ENCODE results near the gene RLBP1. TPM values are rescaled to one million over a fixed set of nuclear protein-coding genes. Genes with fewer than 3 reads are reported as not detected.
A peak's percentile ranks its signal among the peaks of the same experiment; 100 is the strongest.

Gene RLBP1
- total and polyA plus RNA-seq, 2 experiments from 2014 or later = not detected

- Histone ChIP-seq H3K9me2 (replicated peaks; ENCODE audit: insufficient read depth) (no peaks in the 10 kb centered on the region), H3K36me3 (replicated peaks; ENCODE audit: insufficient read depth, low read depth) (no peaks in the 10 kb centered on the region), H3K79me2 (no peaks in the 10 kb centered on the region), H3K27ac (no peak overlapping the region), H3K4me3 (no peak overlapping the region), H3K4me2 (no peak overlapping the region), H3K4me1 (ENCODE audit: insufficient read depth) (peaks cover 4% of the 10 kb centered on the region), H3K27me3 (no peaks in the 10 kb centered on the region), H2AFZ (no peak overlapping the region), H3K9me3 (ENCODE audit: low read depth) (no peaks in the 10 kb centered on the region), H4K20me1 (ENCODE audit: insufficient read depth, poor library complexity, severe bottlenecking) (no peaks in the 10 kb centered on the region)
- TF ChIP-seq EZH2phosphoT487 (IDR thresholded peaks at IDR 0.05; ENCODE audit: low read depth, severe bottlenecking, unreplicated experiment) = no peak
- no peak for TF ChIP-seq EZH2 (IDR thresholded peaks at IDR 0.05; ENCODE audit: borderline replicate concordance)
- TF ChIP-seq CTCF (IDR thresholded peaks at IDR 0.05; ENCODE audit: poor library complexity) = no peak
- 83% methylated on average over 13 of the region's 13 CpGs for WGBS (ENCODE audit: low lambda C conversion rate, missing lambda C conversion rate)
- no peak for DNase-seq (ENCODE audit: low spot score)
These were observed 45.7 kb downstream of the RLBP1 start for GRCh38 chr15:89175617-89176191.

- no peak overlapping the region for H3K4me3 ChIP-seq
- peaks cover 4% of the 10 kb centered on the region for H3K4me1 ChIP-seq (ENCODE audit: insufficient read depth)
- no peaks in the 10 kb centered on the region for H3K9me3 ChIP-seq (ENCODE audit: low read depth)
- H3K27me3 ChIP-seq = no peaks in the 10 kb centered on the region
- H3K79me2 ChIP-seq = no peaks in the 10 kb centered on the region
- WGBS (ENCODE audit: low lambda C conversion rate, missing lambda C conversion rate) = 81% methylated on average over 5 of the region's 5 CpGs
- TF ChIP-seq EZH2 (IDR thresholded peaks at IDR 0.05; ENCODE audit: borderline replicate concordance) = no peak
- no peak overlapping the region for H2AFZ ChIP-seq
- no peaks in the 10 kb centered on the region for H3K36me3 ChIP-seq (replicated peaks; ENCODE audit: insufficient read depth, low read depth)
- no peaks in the 10 kb centered on the region for H4K20me1 ChIP-seq (ENCODE audit: insufficient read depth, poor library complexity, severe bottlenecking)
- no peaks in the 10 kb centered on the region for H3K9me2 ChIP-seq (replicated peaks; ENCODE audit: insufficient read depth)
- no peak for DNase-seq (ENCODE audit: low spot score)
- H3K4me2 ChIP-seq = no peak overlapping the region
- H3K27ac ChIP-seq = no peak overlapping the region
These were observed 46.9 kb downstream of the RLBP1 start for GRCh38 chr15:89174476-89174875.

- Histone ChIP-seq H3K36me3 (replicated peaks; ENCODE audit: insufficient read depth, low read depth) (no peaks in the 10 kb centered on the region), H3K9me2 (replicated peaks; ENCODE audit: insufficient read depth) (no peaks in the 10 kb centered on the region)
- TF ChIP-seq EZH2 (IDR thresholded peaks at IDR 0.05; ENCODE audit: borderline replicate concordance) (no peak), EZH2phosphoT487 (IDR thresholded peaks at IDR 0.05; ENCODE audit: low read depth, severe bottlenecking, unreplicated experiment) (no peak), CTCF (IDR thresholded peaks at IDR 0.05; ENCODE audit: poor library complexity) (no peak)
These were observed 48.5 kb downstream of the RLBP1 start for GRCh38 chr15:89172921-89173320.

GRCh38 chr15:89171136-89172072 lies 50.0 kb downstream of the RLBP1 start:
- Histone ChIP-seq H4K20me1 (ENCODE audit: insufficient read depth, poor library complexity, severe bottlenecking) (no peaks in the 10 kb centered on the region), H3K27me3 (no peaks in the 10 kb centered on the region), H3K9me3 (ENCODE audit: low read depth) (no peaks in the 10 kb centered on the region), H3K27ac (no peak overlapping the region), H3K4me3 (no peak overlapping the region), H3K36me3 (replicated peaks; ENCODE audit: insufficient read depth, low read depth) (no peaks in the 10 kb centered on the region), H3K9me2 (replicated peaks; ENCODE audit: insufficient read depth) (no peaks in the 10 kb centered on the region), H3K4me1 (ENCODE audit: insufficient read depth) (peaks cover 9% of the 10 kb centered on the region), H3K79me2 (no peaks in the 10 kb centered on the region), H3K4me2 (no peak overlapping the region), H2AFZ (no peak overlapping the region)
- peak; percentile 80 for DNase-seq (ENCODE audit: low spot score)
- TF ChIP-seq EZH2 (IDR thresholded peaks at IDR 0.05; ENCODE audit: borderline replicate concordance) (no peak), CTCF (IDR thresholded peaks at IDR 0.05; ENCODE audit: poor library complexity) (peak; percentile 57), EZH2phosphoT487 (IDR thresholded peaks at IDR 0.05; ENCODE audit: low read depth, severe bottlenecking, unreplicated experiment) (no peak)
- 54% methylated on average over 12 of the region's 12 CpGs for WGBS (ENCODE audit: low lambda C conversion rate, missing lambda C conversion rate)

More at GRCh38 chr15:89172921-89173320, 48.5 kb downstream of the RLBP1 start:
- peaks cover 5% of the 10 kb centered on the region for H3K4me1 ChIP-seq (ENCODE audit: insufficient read depth)
- 94% methylated on average over 2 of the region's 2 CpGs for WGBS (ENCODE audit: low lambda C conversion rate, missing lambda C conversion rate)
- no peak overlapping the region for H3K4me3 ChIP-seq
- H4K20me1 ChIP-seq (ENCODE audit: insufficient read depth, poor library complexity, severe bottlenecking) = no peaks in the 10 kb centered on the region
- no peaks in the 10 kb centered on the region for H3K27me3 ChIP-seq
- H3K79me2 ChIP-seq = no peaks in the 10 kb centered on the region
- H2AFZ ChIP-seq = no peak overlapping the region
- DNase-seq (ENCODE audit: low spot score) = no peak
- H3K27ac ChIP-seq = no peak overlapping the region
- no peaks in the 10 kb centered on the region for H3K9me3 ChIP-seq (ENCODE audit: low read depth)
- H3K4me2 ChIP-seq = no peak overlapping the region
